ENCODE results near the gene HNRNPF. TPM values are rescaled to one million over a fixed set of nuclear protein-coding genes. Genes with fewer than 3 reads are reported as not detected.

Gene HNRNPF
- total RNA-seq, 1 experiment from 2014 or later: 333 TPM

DNA sequence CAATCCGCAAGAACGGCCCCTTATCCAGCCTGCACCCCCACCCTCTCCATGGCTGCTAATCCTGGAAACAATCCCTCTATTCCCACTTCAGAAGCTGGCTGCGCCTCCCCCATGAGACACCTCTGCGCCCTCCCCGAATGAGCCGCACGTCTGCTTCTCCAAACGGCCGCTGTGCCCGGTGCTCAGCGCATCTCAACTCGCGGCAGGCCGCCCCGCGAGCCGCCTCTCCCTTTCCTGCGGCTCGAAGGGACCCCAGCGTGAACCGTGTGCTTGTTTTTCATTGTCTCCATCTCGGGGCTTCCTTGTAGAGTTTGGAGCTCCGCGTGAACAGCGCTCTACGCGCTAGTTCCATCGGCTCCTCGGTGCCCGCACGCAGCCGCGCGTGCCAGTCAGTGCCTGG lies 58.3 kb downstream of the HNRNPF start:
- DNase-seq (ENCODE audit: low read depth, low spot score) (no peak), ATAC-seq (no peak)
- ChIA-PET RAD21 (ENCODE audit: low non-redundant PET in 1 of 2, low total read pairs in 2 of 2, uncharacterized antibody in 2 of 2, unreplicated experiment in 2 of 2) (no interaction called here), POLR2A (no interaction called here), CTCF (interaction anchor here (2.6 kb wide), 1 partner anchor 146 kb away, joined by 8 read pairs; no protein-coding TSS in a partner anchor)
- Histone ChIP-seq H3K4me1 (ENCODE audit: control insufficient read depth in 1 of 2, insufficient read depth in 2 of 2, low read length in 2 of 2) (peaks cover 6 to 25% of the 10 kb centered on the region in 2 experiments), H4K20me1 (ENCODE audit: insufficient read depth) (no peaks in the 10 kb centered on the region), H3K79me2 (ENCODE audit: insufficient read depth, low read length) (no peaks in the 10 kb centered on the region), H3K4me2 (ENCODE audit: low read length) (no peak overlapping the region), H3K27ac (ENCODE audit: low read depth, low read length) (no peak overlapping the region), H3K9me3 (ENCODE audit: control insufficient read depth in 1 of 2, insufficient read depth in 1 of 2, low read depth in 1 of 2, low read length in 2 of 2) (no peaks in the 10 kb centered on the region), H3K36me3 (ENCODE audit: control insufficient read depth in 1 of 2, insufficient read depth in 2 of 2, low read length in 2 of 2) (no peaks in the 10 kb centered on the region), H3K9ac (ENCODE audit: low read length) (no peak overlapping the region), H3K9me2 (ENCODE audit: insufficient read depth) (no peaks in the 10 kb centered on the region), H3K27me3 (ENCODE audit: insufficient read depth, low read length) (no peaks in the 10 kb centered on the region), H3K4me3 (replicated peaks in 1 of 2; ENCODE audit: low read depth in 1 of 2, low read length in 2 of 2) (no peak overlapping the region), H2AFZ (ENCODE audit: low read depth, low read length, poor library complexity, severe bottlenecking) (no peak overlapping the region)
- TF ChIP-seq EZH2 (IDR thresholded peaks at IDR 0.05): no peak
- TF ChIP-seq, protein P1, sequence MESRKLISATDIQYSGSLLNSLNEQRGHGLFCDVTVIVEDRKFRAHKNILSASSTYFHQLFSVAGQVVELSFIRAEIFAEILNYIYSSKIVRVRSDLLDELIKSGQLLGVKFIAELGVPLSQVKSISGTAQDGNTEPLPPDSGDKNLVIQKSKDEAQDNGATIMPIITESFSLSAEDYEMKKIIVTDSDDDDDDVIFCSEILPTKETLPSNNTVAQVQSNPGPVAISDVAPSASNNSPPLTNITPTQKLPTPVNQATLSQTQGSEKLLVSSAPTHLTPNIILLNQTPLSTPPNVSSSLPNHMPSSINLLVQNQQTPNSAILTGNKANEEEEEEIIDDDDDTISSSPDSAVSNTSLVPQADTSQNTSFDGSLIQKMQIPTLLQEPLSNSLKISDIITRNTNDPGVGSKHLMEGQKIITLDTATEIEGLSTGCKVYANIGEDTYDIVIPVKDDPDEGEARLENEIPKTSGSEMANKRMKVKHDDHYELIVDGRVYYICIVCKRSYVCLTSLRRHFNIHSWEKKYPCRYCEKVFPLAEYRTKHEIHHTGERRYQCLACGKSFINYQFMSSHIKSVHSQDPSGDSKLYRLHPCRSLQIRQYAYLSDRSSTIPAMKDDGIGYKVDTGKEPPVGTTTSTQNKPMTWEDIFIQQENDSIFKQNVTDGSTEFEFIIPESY (IDR thresholded peaks at IDR 0.05; ENCODE audit: extremely low read depth, insufficient replicate concordance, low read length): no peak
- no peak for TF ChIP-seq CBX3 (IDR thresholded peaks at IDR 0.05; ENCODE audit: low read depth)
- TF ChIP-seq POLR2AphosphoS5 (IDR thresholded peaks at IDR 0.05; ENCODE audit: low read depth, low read length): no peak
- TF ChIP-seq EZH2phosphoT487 (IDR thresholded peaks at IDR 0.05; ENCODE audit: borderline replicate concordance): no peak
- TF ChIP-seq SP1 (IDR thresholded peaks at IDR 0.05; ENCODE audit: low read depth): no peak
- TF ChIP-seq YY1 (IDR thresholded peaks at IDR 0.05; ENCODE audit: extremely low read depth, insufficient replicate concordance, low read depth, low read length): no peak
- TF ChIP-seq ZNF274 (IDR thresholded peaks at IDR 0.05; ENCODE audit: low read depth, low read length): no peak
- TF ChIP-seq JUND (IDR thresholded peaks at IDR 0.05): no peak
- TF ChIP-seq, protein P2, sequence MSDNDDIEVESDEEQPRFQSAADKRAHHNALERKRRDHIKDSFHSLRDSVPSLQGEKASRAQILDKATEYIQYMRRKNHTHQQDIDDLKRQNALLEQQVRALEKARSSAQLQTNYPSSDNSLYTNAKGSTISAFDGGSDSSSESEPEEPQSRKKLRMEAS (IDR thresholded peaks at IDR 0.05): no peak
- TF ChIP-seq RAD21 (IDR thresholded peaks at IDR 0.05; ENCODE audit: low read depth): no peak
- intact Hi-C loops (cut with micrococcal nuclease): no loop called here
- no TSS peak for BruUV-seq (replicated peaks)
